Measurements from ENCODE around the gene CRMP1. TPM values are rescaled to one million over a fixed set of nuclear protein-coding genes. Genes with fewer than 3 reads are reported as not detected.

The CRMP1 gene
- total and polyA plus RNA-seq, 2 of the 4 experiments (the other 2 are of a cell fraction): 4.1 to 7.4 TPM

- intact Hi-C loops (cut with micrococcal nuclease) (no loop called here), in situ Hi-C loops (cut with MboI; ENCODE audit: low sequenced_read_pairs) (no loop called here), dilution Hi-C loops (cut with HindIII; ENCODE audit: low sequenced_read_pairs, unreplicated experiment) (no loop called here)
- H3K79me1 ChIP-seq (ENCODE audit: low read depth in 1 of 2, low read length in 2 of 2): no peaks in the 10 kb centered on the region
- no peak overlapping the region for H2BK15ac ChIP-seq (ENCODE audit: low read depth, low read length)
- H3K4me1 ChIP-seq (ENCODE audit: control insufficient read depth, insufficient read depth, low read length): peaks cover 6% of the 10 kb centered on the region; the same call in 1 of the 2 replicates
- no peak overlapping the region for H4K91ac ChIP-seq (ENCODE audit: insufficient read depth, low read depth, low read length)
- ChIA-PET POLR2A (ENCODE audit: unreplicated experiment) (no interaction called here), CTCF (no interaction called here)
- H3K36me3 ChIP-seq (ENCODE audit: control insufficient read depth, insufficient read depth, low read length): no peaks in the 10 kb centered on the region
- no CpG with 5 or more reads among the region's 10 CpGs for WGBS, 2 experiments (ENCODE audit: extremely low coverage in 2 of 2, insufficient read length in 1 of 2)
- no peak overlapping the region for H3K23ac ChIP-seq (ENCODE audit: low read depth, low read length)
- no peak overlapping the region for H3K9ac ChIP-seq (ENCODE audit: low read depth, low read length)
- H2AK9ac ChIP-seq (replicated peaks; ENCODE audit: low read depth, low read length, poor library complexity): no peak overlapping the region
- no peak overlapping the region for H4K5ac ChIP-seq (ENCODE audit: low read depth, low read length)
- H3K27me3 ChIP-seq (ENCODE audit: control insufficient read depth, insufficient read depth, low read length): no peaks in the 10 kb centered on the region; the same call in 1 of the 2 replicates
- no peak overlapping the region for H2AK5ac ChIP-seq (ENCODE audit: low read depth, low read length)
- H3K18ac ChIP-seq (ENCODE audit: low read depth, low read length): no peak overlapping the region
- H3K4me2 ChIP-seq (ENCODE audit: low read depth, low read length): no peak overlapping the region
- H3K4me3 ChIP-seq (ENCODE audit: insufficient read depth, low read depth, low read length): no peak overlapping the region
- H3K9me1 ChIP-seq (ENCODE audit: insufficient read depth, low read length): no peaks in the 10 kb centered on the region
- H3K9me3 ChIP-seq (ENCODE audit: control insufficient read depth, insufficient read depth, low read length): no peaks in the 10 kb centered on the region
- H2BK20ac ChIP-seq (ENCODE audit: low read depth, low read length): no peak overlapping the region
- no peak overlapping the region for H2BK120ac ChIP-seq (ENCODE audit: low read depth, low read length)
- H4K20me1 ChIP-seq (ENCODE audit: insufficient read depth, low read length): no peaks in the 10 kb centered on the region
- no TSS peak for BruUV-seq (replicated peaks)
- H3K4ac ChIP-seq (ENCODE audit: low read depth, low read length): no peak overlapping the region
- H4K8ac ChIP-seq (ENCODE audit: low read depth in 2 of 2, low read length in 2 of 2): no peak overlapping the region
- ATAC-seq (ENCODE audit: low read depth) (no peak), DNase-seq (no peak)
- H3K27ac ChIP-seq (ENCODE audit: insufficient read depth, low read length): no peak overlapping the region
- H2BK5ac ChIP-seq (ENCODE audit: low read depth, low read length, poor library complexity, severe bottlenecking): no peak overlapping the region
- no peak overlapping the region for H2AFZ ChIP-seq (replicated peaks; ENCODE audit: low read length, poor library complexity)
- H3K14ac ChIP-seq (replicated peaks; ENCODE audit: low read depth, low read length): no peak overlapping the region
- no peak overlapping the region for H3K56ac ChIP-seq (ENCODE audit: extremely low read depth, insufficient read depth, low read length)
- no peak for TF ChIP-seq CTCF (conservative IDR thresholded peaks at IDR 0.05; ENCODE audit: low read depth, low read length)
- TF ChIP-seq SMC3 (IDR thresholded peaks at IDR 0.05; ENCODE audit: low read depth, low read length): no peak
- no peak for TF ChIP-seq RCOR1 (IDR thresholded peaks at IDR 0.05; ENCODE audit: insufficient replicate concordance, low read length)
- no peak for TF ChIP-seq NFE2L2 (IDR thresholded peaks at IDR 0.05; ENCODE audit: low read depth, low read length)
- TF ChIP-seq, protein P1, sequence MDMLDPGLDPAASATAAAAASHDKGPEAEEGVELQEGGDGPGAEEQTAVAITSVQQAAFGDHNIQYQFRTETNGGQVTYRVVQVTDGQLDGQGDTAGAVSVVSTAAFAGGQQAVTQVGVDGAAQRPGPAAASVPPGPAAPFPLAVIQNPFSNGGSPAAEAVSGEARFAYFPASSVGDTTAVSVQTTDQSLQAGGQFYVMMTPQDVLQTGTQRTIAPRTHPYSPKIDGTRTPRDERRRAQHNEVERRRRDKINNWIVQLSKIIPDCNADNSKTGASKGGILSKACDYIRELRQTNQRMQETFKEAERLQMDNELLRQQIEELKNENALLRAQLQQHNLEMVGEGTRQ (IDR thresholded peaks at IDR 0.05; ENCODE audit: low read depth, low read length): no peak
- no peak for TF ChIP-seq CHD1 (IDR thresholded peaks at IDR 0.05; ENCODE audit: low read depth, low read length)
- TF ChIP-seq RAD21 (IDR thresholded peaks at IDR 0.05; ENCODE audit: low read length): no peak
- no peak for TF ChIP-seq RFX5 (IDR thresholded peaks at IDR 0.05; ENCODE audit: low read depth, low read length)
- no peak for TF ChIP-seq MXI1 (IDR thresholded peaks at IDR 0.05; ENCODE audit: borderline replicate concordance, low read depth, low read length)
- no peak for TF ChIP-seq FOS (IDR thresholded peaks at IDR 0.05; ENCODE audit: low read depth, low read length)
- TF ChIP-seq, protein P2, sequence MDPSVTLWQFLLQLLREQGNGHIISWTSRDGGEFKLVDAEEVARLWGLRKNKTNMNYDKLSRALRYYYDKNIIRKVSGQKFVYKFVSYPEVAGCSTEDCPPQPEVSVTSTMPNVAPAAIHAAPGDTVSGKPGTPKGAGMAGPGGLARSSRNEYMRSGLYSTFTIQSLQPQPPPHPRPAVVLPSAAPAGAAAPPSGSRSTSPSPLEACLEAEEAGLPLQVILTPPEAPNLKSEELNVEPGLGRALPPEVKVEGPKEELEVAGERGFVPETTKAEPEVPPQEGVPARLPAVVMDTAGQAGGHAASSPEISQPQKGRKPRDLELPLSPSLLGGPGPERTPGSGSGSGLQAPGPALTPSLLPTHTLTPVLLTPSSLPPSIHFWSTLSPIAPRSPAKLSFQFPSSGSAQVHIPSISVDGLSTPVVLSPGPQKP (IDR thresholded peaks at IDR 0.05; ENCODE audit: borderline replicate concordance, low read depth, low read length): no peak
- TF ChIP-seq POLR2A (IDR thresholded peaks at IDR 0.05; ENCODE audit: low read depth, low read length): no peak
- TF ChIP-seq MAZ (IDR thresholded peaks at IDR 0.05; ENCODE audit: borderline replicate concordance, low read depth, low read length): no peak
- TF ChIP-seq BHLHE40 (IDR thresholded peaks at IDR 0.05; ENCODE audit: low read depth, low read length): no peak
- no peak for TF ChIP-seq MAFK (IDR thresholded peaks at IDR 0.05; ENCODE audit: low read depth, low read length)
Measured at GRCh38 chr4:5866841-5867813, 25.8 kb downstream of the CRMP1 start.
